ENCODE measurements around the gene GALNT2.
A peak's percentile ranks its signal among the peaks of the same experiment; 100 is the strongest.

The GALNT2 gene

DNA sequence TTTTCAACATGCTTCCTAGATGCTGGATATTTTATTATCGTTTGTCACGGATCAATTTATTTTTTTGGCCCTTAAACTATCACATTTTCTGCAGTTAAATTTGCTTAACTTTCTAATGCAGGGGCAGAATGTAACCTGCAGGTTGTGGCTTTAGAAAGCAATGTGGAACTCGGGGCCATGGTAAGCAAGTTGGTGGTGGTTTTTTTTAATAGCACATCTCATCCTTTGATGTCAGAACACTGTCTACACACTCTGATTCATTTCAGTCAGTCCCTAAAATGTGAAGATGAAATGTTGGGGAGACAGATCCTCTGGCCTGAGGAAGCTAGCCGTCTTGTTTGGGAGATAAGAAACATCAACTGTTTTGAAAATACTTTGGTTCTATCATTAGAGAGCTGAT is 89.5 kb downstream of the GALNT2 start:
- TF ChIP-seq, protein P1, sequence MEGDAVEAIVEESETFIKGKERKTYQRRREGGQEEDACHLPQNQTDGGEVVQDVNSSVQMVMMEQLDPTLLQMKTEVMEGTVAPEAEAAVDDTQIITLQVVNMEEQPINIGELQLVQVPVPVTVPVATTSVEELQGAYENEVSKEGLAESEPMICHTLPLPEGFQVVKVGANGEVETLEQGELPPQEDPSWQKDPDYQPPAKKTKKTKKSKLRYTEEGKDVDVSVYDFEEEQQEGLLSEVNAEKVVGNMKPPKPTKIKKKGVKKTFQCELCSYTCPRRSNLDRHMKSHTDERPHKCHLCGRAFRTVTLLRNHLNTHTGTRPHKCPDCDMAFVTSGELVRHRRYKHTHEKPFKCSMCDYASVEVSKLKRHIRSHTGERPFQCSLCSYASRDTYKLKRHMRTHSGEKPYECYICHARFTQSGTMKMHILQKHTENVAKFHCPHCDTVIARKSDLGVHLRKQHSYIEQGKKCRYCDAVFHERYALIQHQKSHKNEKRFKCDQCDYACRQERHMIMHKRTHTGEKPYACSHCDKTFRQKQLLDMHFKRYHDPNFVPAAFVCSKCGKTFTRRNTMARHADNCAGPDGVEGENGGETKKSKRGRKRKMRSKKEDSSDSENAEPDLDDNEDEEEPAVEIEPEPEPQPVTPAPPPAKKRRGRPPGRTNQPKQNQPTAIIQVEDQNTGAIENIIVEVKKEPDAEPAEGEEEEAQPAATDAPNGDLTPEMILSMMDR (conservative IDR thresholded peaks at IDR 0.05): no peak
- no peak overlapping the region for H3K27ac ChIP-seq

DNA sequence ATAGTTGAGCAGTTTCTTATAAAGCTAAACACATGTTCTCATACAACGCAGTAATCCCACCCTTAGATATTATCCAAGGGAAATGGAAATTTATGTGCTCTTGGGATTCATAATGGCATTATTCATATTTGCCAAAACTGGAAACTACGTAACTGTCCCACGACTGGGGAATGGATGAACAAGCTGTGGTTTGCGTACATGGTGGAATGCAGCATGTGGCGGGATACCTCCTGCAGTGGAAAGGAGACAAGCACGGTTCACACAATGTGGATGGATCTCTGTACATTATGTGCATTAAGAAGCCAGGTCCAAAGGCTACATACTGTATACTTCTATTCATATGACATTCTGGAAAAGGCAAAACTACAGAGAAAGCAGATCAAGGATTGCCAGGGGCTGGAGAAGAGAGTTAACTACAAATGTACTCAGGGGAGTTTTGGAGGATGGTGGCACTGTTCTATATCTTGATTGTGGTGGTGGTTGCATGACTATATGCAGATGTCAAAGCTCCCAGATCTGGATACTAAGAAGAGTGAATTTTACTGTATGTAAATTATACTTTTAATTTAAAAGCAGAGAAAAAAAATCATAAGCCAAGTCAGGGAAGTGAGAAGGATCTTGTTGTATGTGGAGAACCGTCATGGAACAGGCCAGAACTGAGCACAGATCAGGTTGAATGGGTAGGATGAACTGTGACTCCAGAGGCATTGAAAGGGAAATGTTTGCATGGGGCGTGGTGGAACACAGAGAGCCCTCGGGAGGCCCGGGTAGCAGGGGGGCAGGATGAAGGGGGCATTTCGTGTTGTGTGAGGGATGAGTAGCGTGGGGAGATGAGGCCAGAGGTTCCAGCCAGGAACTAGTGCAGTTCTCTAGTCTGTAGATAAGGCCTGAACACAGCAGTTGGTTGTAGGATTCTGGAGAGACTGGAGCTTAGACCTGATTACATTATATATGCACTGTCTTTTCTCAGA is 90.7 kb downstream of the GALNT2 start:
- TF ChIP-seq, protein P1 (conservative IDR thresholded peaks at IDR 0.05): no peak
- peak overlapping the region; percentile 44 for H3K27ac ChIP-seq

DNA sequence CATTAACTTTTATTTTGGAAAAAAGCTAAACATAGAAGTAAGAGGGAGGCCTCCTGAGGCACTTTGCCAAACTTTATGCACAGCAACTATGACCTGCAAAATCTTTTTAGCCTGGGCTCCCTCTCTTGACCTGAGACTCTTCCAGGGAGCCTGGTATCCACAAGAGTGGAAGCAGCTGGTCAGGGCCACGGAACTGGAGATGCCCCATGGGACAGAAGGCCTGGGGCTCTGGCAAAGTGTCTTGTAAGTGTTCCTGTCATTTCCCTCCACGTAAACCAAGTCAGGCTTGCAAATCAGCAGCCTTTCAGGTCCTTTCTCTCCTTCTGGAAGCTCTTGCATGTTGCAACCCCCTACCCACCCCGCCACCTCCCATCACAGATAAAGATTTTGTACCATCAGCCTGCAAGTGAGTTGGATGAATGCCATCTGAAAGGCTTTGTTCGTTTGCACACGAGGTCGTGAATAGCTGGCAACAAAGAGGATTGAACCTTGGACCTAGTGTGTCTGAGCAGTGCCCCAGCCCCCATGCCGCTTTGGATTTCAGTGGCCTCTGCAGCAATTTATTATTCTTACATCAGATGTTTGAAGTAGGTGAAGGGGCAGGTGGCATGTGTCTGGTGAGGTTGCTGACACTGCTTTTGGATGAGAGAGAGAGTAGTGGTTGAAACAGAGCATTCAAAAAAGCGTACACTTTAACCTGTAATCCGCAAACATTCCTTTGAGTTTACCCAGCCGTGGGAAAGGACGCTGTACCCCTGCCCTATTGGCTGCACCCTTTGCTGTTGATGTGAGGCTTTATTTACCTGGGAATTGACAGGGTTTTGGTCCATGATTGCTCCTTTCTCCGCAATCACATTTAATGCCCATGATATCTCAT is 91.6 kb downstream of the GALNT2 start:
- peak overlapping the region; percentile 44 for H3K27ac ChIP-seq
- TF ChIP-seq, protein P1 (conservative IDR thresholded peaks at IDR 0.05): no peak

DNA sequence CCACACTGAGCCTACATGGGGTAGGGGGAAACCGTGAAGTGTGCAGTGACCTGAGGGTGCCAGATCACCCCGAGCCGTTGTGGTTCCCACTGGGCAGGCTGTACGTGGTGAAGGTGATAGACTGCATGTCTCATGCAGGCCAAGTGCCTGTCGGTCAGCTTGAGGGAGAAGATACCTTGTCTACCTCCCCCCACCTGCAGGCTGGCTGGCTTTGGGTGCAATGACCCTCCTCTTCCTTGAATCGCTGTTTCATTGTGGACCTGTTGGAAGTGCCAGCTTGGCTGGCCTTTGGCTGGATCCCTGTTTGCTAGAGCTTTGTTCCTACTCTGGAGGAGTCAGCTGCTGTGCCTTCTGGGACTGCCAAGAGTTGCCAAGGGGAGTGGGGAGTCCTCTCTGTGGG is 92.5 kb downstream of the GALNT2 start:
- TF ChIP-seq, protein P1 (conservative IDR thresholded peaks at IDR 0.05): no peak
- H3K27ac ChIP-seq: peak overlapping the region; percentile 44

DNA sequence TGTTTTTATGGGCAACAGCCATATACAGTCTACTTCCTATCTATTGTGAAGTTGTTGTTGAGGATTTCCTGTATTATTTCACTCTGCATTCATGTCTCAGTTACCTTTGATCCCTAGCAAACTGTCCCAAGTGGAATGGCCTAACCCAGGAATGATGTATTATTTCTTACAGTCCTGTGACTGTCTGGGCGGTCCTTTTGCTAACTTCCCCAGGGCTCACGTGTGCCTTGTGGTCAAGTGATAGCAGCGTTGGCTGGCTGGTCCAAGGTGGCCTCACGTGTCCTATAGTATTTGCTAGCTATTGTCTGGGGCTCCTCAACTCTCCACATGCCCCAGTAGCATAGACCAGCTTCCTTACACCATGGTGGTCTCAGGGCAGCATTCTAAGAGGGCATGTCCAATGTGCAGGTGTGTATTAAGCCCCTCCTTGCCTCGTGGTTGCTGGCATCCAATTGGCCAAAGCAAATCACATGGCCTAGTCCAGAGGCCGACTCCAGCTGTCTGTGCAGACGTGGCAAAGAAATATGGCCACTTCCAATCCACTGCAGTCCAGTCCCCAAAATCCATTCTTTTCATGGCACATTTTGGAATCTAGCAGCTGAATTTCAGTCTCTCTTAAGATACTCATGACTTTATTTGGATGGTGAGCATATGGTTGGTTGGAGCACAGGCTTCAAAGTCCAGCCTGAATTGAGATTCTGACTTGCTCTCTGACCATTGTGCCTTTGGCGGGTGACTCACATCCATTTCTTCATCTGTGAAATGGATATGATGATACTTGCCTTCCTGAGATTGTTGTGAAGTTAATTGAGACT is 94.1 kb downstream of the GALNT2 start:
- no peak overlapping the region for H3K27ac ChIP-seq
- TF ChIP-seq, protein P1 (conservative IDR thresholded peaks at IDR 0.05): no peak

DNA sequence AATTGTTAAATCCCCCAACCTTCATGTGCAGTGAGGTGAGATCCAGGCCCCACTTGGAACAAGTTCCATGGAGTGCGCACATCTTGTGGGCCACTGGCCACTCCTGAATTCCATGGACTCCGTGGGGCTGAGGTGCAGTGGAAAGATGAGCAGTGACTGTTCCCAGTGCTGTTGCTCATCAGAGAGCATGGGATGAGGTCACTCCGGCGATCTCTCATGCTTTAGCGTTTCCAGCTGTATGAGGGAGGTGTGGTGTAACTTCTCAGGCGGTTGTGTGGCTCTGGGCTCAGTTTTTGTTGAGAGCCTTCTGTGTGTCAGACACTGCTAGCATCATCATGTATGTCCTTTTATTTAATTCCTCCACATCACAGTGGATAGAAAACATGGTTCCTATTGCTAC is 96.2 kb downstream of the GALNT2 start:
- H3K27ac ChIP-seq: no peak overlapping the region
- TF ChIP-seq, protein P1 (conservative IDR thresholded peaks at IDR 0.05): no peak
